ENCODE measurements around the gene BMPER.

The BMPER gene

DNA sequence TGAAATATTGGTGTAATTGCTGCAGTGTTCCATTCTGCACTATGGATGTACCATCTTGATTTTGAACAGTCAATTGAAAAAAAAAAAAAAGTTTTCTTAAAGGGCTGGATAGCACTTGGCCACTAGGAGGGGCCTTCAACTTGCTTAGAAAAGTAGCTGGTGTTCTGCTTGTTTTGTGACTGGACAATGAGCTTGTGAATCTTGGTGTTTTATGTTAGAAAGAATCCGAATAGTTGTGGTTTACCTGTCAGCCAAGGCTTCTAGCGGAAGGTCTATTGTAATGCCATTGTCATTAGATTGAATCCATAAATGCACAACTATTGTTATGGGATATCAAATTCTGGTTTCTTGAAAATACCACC is 77.1 kb downstream of the BMPER start:
- TF ChIP-seq TCF4 (CRISPR knock-in tag; IDR thresholded peaks at IDR 0.05; ENCODE audit: borderline replicate concordance) (no peak), OSR1 (CRISPR knock-in tag; IDR thresholded peaks at IDR 0.05) (no peak), TOX (CRISPR knock-in tag; IDR thresholded peaks at IDR 0.05; ENCODE audit: borderline replicate concordance) (no peak)
- ATAC-seq, result peak; percentile 2; the same call in 1 of the 3 replicates

GRCh38 chr7:33986451-33986850 is 81.1 kb downstream of the BMPER start:
- ATAC-seq, result no peak
- TF ChIP-seq PPARA (CRISPR knock-in tag; IDR thresholded peaks at IDR 0.05; ENCODE audit: borderline replicate concordance) (no peak), OSR1 (CRISPR knock-in tag; IDR thresholded peaks at IDR 0.05) (no peak), ZFP3 (CRISPR knock-in tag; IDR thresholded peaks at IDR 0.05) (no peak), ARNTL (CRISPR knock-in tag; IDR thresholded peaks at IDR 0.05; ENCODE audit: borderline replicate concordance, low read depth) (no peak), ISL1 (CRISPR knock-in tag; IDR thresholded peaks at IDR 0.05) (no peak), ZNF70 (CRISPR knock-in tag; IDR thresholded peaks at IDR 0.05) (no peak), ESRRG (CRISPR knock-in tag; IDR thresholded peaks at IDR 0.05) (no peak), TOX (CRISPR knock-in tag; IDR thresholded peaks at IDR 0.05; ENCODE audit: borderline replicate concordance) (no peak), ZC3H10 (CRISPR knock-in tag; IDR thresholded peaks at IDR 0.05) (no peak), CSDC2 (CRISPR knock-in tag; IDR thresholded peaks at IDR 0.05) (no peak), TCF4 (CRISPR knock-in tag; IDR thresholded peaks at IDR 0.05; ENCODE audit: borderline replicate concordance) (no peak), ZNF8 (CRISPR knock-in tag; IDR thresholded peaks at IDR 0.05) (no peak), ZNF565 (CRISPR knock-in tag; conservative IDR thresholded peaks at IDR 0.05; ENCODE audit: low read depth) (no peak), ZFP30 (CRISPR knock-in tag; IDR thresholded peaks at IDR 0.05) (no peak)
- TF ChIP-seq, protein P1, sequence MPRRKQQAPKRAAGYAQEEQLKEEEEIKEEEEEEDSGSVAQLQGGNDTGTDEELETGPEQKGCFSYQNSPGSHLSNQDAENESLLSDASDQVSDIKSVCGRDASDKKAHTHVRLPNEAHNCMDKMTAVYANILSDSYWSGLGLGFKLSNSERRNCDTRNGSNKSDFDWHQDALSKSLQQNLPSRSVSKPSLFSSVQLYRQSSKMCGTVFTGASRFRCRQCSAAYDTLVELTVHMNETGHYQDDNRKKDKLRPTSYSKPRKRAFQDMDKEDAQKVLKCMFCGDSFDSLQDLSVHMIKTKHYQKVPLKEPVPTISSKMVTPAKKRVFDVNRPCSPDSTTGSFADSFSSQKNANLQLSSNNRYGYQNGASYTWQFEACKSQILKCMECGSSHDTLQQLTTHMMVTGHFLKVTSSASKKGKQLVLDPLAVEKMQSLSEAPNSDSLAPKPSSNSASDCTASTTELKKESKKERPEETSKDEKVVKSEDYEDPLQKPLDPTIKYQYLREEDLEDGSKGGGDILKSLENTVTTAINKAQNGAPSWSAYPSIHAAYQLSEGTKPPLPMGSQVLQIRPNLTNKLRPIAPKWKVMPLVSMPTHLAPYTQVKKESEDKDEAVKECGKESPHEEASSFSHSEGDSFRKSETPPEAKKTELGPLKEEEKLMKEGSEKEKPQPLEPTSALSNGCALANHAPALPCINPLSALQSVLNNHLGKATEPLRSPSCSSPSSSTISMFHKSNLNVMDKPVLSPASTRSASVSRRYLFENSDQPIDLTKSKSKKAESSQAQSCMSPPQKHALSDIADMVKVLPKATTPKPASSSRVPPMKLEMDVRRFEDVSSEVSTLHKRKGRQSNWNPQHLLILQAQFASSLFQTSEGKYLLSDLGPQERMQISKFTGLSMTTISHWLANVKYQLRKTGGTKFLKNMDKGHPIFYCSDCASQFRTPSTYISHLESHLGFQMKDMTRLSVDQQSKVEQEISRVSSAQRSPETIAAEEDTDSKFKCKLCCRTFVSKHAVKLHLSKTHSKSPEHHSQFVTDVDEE (CRISPR knock-in tag; IDR thresholded peaks at IDR 0.05), result no peak
- TF ChIP-seq, protein P2, sequence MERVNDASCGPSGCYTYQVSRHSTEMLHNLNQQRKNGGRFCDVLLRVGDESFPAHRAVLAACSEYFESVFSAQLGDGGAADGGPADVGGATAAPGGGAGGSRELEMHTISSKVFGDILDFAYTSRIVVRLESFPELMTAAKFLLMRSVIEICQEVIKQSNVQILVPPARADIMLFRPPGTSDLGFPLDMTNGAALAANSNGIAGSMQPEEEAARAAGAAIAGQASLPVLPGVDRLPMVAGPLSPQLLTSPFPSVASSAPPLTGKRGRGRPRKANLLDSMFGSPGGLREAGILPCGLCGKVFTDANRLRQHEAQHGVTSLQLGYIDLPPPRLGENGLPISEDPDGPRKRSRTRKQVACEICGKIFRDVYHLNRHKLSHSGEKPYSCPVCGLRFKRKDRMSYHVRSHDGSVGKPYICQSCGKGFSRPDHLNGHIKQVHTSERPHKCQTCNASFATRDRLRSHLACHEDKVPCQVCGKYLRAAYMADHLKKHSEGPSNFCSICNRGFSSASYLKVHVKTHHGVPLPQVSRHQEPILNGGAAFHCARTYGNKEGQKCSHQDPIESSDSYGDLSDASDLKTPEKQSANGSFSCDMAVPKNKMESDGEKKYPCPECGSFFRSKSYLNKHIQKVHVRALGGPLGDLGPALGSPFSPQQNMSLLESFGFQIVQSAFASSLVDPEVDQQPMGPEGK (CRISPR knock-in tag; IDR thresholded peaks at IDR 0.05; ENCODE audit: borderline replicate concordance), result no peak
- TF ChIP-seq, protein P3, sequence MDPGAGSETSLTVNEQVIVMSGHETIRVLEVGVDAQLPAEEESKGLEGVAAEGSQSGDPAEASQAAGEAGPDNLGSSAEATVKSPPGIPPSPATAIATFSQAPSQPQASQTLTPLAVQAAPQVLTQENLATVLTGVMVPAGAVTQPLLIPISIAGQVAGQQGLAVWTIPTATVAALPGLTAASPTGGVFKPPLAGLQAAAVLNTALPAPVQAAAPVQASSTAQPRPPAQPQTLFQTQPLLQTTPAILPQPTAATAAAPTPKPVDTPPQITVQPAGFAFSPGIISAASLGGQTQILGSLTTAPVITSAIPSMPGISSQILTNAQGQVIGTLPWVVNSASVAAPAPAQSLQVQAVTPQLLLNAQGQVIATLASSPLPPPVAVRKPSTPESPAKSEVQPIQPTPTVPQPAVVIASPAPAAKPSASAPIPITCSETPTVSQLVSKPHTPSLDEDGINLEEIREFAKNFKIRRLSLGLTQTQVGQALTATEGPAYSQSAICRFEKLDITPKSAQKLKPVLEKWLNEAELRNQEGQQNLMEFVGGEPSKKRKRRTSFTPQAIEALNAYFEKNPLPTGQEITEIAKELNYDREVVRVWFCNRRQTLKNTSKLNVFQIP (CRISPR knock-in tag; IDR thresholded peaks at IDR 0.05; ENCODE audit: borderline replicate concordance, low read depth), result no peak

GRCh38 chr7:33986951-33987947 is 81.9 kb downstream of the BMPER start:
- peak; percentile 97 for ATAC-seq
- TF ChIP-seq ISL1 (CRISPR knock-in tag; IDR thresholded peaks at IDR 0.05), result peak; percentile 37; the same call in 1 of the 2 replicates
- TF ChIP-seq GLIS3 (CRISPR knock-in tag; IDR thresholded peaks at IDR 0.05), result no peak
- no peak for TF ChIP-seq ZNF70 (CRISPR knock-in tag; IDR thresholded peaks at IDR 0.05)
- TF ChIP-seq, protein P4, sequence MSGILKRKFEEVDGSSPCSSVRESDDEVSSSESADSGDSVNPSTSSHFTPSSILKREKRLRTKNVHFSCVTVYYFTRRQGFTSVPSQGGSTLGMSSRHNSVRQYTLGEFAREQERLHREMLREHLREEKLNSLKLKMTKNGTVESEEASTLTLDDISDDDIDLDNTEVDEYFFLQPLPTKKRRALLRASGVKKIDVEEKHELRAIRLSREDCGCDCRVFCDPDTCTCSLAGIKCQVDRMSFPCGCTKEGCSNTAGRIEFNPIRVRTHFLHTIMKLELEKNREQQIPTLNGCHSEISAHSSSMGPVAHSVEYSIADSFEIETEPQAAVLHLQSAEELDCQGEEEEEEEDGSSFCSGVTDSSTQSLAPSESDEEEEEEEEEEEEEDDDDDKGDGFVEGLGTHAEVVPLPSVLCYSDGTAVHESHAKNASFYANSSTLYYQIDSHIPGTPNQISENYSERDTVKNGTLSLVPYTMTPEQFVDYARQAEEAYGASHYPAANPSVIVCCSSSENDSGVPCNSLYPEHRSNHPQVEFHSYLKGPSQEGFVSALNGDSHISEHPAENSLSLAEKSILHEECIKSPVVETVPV (CRISPR knock-in tag; IDR thresholded peaks at IDR 0.05), result no peak
- no peak for TF ChIP-seq ESRRG (CRISPR knock-in tag; IDR thresholded peaks at IDR 0.05)
- no peak for TF ChIP-seq BACH2 (CRISPR knock-in tag; IDR thresholded peaks at IDR 0.05; ENCODE audit: borderline replicate concordance)
- TF ChIP-seq PPARA (CRISPR knock-in tag; IDR thresholded peaks at IDR 0.05; ENCODE audit: borderline replicate concordance), result no peak
- TF ChIP-seq ARNTL (CRISPR knock-in tag; IDR thresholded peaks at IDR 0.05; ENCODE audit: borderline replicate concordance, low read depth), result no peak
- 0 out of 2 replicates have a peak, but pooled peaks have one; percentile 31 for TF ChIP-seq CSDC2 (CRISPR knock-in tag; IDR thresholded peaks at IDR 0.05)
- 0 out of 2 replicates have a peak, but pooled peaks have one; percentile 65 for TF ChIP-seq TOX (CRISPR knock-in tag; IDR thresholded peaks at IDR 0.05; ENCODE audit: borderline replicate concordance)
- TF ChIP-seq CREB5 (CRISPR knock-in tag; IDR thresholded peaks at IDR 0.05; ENCODE audit: low read depth), result no peak
- TF ChIP-seq ZFP30 (CRISPR knock-in tag; IDR thresholded peaks at IDR 0.05), result no peak

Data from SK-N-SH treated with all-trans-retinoic acid at 6 μM for 48 hours (cell line).